ENCODE results near the gene WDR49.

DNA sequence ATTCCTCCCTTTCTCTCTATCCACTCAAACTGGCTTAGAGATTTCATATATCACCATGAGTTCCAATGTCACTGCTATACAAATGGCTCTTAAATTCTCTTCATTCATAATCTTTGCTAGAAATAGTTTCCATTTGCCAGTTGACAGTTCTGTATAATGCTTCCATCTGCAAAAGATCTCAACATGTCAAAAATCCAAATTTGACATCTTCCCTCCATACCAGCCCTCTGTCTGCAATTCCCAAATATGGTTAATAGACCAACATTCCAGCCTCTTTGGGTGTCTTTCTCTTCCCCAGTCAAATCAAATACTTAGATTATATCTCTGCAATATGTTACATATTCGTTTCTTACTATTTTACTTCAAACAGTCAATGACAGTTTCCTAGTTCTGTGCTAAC is 115.7 kb downstream of the WDR49 start:
- no peak for TF ChIP-seq GATA1 (IDR thresholded peaks at IDR 0.05; ENCODE audit: low read depth, low read length)
- TF ChIP-seq POLR2A (IDR thresholded peaks at IDR 0.05; ENCODE audit: low read length) = no peak
